ENCODE measurements around the gene NAP1L5.

DNA sequence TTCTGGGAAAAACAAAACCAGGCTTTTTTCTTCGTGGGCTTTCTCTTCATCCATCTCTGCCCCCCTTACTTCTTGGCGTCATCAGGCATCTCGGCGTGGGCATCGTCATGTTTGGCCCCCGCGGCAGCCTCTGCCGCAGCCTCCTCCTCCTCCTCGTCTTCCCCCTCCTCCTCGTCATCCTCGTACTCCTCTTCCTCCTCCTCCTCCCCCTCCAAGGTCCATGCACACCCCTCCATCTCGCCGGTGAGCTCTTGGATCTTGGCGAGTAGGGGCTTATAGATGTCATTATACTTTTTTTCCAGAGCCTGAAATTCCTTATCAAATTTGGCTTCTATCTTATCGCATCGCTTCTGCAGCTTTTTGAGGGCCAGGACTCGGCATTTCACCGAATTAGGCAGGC is 488 bp downstream of the NAP1L5 start:
- TF ChIP-seq, protein P1, sequence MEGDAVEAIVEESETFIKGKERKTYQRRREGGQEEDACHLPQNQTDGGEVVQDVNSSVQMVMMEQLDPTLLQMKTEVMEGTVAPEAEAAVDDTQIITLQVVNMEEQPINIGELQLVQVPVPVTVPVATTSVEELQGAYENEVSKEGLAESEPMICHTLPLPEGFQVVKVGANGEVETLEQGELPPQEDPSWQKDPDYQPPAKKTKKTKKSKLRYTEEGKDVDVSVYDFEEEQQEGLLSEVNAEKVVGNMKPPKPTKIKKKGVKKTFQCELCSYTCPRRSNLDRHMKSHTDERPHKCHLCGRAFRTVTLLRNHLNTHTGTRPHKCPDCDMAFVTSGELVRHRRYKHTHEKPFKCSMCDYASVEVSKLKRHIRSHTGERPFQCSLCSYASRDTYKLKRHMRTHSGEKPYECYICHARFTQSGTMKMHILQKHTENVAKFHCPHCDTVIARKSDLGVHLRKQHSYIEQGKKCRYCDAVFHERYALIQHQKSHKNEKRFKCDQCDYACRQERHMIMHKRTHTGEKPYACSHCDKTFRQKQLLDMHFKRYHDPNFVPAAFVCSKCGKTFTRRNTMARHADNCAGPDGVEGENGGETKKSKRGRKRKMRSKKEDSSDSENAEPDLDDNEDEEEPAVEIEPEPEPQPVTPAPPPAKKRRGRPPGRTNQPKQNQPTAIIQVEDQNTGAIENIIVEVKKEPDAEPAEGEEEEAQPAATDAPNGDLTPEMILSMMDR (conservative IDR thresholded peaks at IDR 0.05; ENCODE audit: low read length) = no peak
- no peak for TF ChIP-seq EZH2phosphoT487 (IDR thresholded peaks at IDR 0.05; ENCODE audit: borderline replicate concordance)
